ENCODE results near the gene BATF3.

DNA sequence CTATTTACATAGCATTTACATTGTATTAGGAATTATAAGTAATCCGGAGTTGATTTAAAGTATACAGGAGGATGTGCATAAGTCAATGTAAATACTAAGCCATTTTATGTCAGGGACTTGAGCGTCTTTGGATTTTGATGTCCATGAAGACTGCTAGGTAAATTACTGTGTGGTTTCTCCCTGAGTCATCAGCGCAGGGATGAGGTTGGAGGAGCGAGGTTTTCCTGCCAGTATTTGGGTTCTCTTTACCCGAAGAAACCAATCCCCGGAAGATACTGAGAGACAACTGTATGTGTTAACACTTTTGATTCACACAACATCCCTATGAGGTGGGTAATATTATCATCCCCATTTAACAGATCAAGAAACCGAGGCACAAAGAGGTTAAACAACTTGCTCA lies 29.3 kb downstream of the BATF3 start:
- TF ChIP-seq, protein P1, sequence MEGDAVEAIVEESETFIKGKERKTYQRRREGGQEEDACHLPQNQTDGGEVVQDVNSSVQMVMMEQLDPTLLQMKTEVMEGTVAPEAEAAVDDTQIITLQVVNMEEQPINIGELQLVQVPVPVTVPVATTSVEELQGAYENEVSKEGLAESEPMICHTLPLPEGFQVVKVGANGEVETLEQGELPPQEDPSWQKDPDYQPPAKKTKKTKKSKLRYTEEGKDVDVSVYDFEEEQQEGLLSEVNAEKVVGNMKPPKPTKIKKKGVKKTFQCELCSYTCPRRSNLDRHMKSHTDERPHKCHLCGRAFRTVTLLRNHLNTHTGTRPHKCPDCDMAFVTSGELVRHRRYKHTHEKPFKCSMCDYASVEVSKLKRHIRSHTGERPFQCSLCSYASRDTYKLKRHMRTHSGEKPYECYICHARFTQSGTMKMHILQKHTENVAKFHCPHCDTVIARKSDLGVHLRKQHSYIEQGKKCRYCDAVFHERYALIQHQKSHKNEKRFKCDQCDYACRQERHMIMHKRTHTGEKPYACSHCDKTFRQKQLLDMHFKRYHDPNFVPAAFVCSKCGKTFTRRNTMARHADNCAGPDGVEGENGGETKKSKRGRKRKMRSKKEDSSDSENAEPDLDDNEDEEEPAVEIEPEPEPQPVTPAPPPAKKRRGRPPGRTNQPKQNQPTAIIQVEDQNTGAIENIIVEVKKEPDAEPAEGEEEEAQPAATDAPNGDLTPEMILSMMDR (IDR thresholded peaks at IDR 0.05; ENCODE audit: low read length): no peak
- TF ChIP-seq EZH2 (IDR thresholded peaks at IDR 0.05; ENCODE audit: borderline replicate concordance, low read length): no peak
